ENCODE measurements around the gene FCHO1. TPM values are rescaled to one million over a fixed set of nuclear protein-coding genes. Genes with fewer than 3 reads are reported as not detected.

FCHO1 gene
- total RNA-seq, 1 experiment from 2014 or later: 0.39 TPM

- Mint-ChIP-seq H3K4me3 (ENCODE audit: unreplicated experiment) (no peak overlapping the region), H3K27ac (ENCODE audit: unreplicated experiment) (no peak overlapping the region), H3K27me3 (ENCODE audit: insufficient read depth, unreplicated experiment) (no peaks in the 10 kb centered on the region), H3K36me3 (ENCODE audit: insufficient read depth, unreplicated experiment) (no peaks in the 10 kb centered on the region), H3K4me1 (ENCODE audit: low read depth, unreplicated experiment) (no peaks in the 10 kb centered on the region), H3K9me3 (ENCODE audit: unreplicated experiment) (no peaks in the 10 kb centered on the region)
- no peaks in the 10 kb centered on the region for H3K27me3 ChIP-seq (replicated peaks; ENCODE audit: control insufficient read depth, insufficient read depth, low read length)
- no TSS peak for BruUV-seq (replicated peaks)
- CTCF ChIA-PET: no interaction called here
- no peaks in the 10 kb centered on the region for H3K4me1 ChIP-seq
- no peaks in the 10 kb centered on the region for H3K9me3 ChIP-seq
- no peak overlapping the region for H3K4me3 ChIP-seq (ENCODE audit: low read depth, low read length)
- POLR2A ChIA-PET: no interaction called here
- H3K36me3 ChIP-seq (ENCODE audit: control insufficient read depth, insufficient read depth, low read length): no peaks in the 10 kb centered on the region
- intact Hi-C loops (cut with micrococcal nuclease; ENCODE audit: unreplicated experiment): no loop called here
- TF ChIP-seq, protein P1, sequence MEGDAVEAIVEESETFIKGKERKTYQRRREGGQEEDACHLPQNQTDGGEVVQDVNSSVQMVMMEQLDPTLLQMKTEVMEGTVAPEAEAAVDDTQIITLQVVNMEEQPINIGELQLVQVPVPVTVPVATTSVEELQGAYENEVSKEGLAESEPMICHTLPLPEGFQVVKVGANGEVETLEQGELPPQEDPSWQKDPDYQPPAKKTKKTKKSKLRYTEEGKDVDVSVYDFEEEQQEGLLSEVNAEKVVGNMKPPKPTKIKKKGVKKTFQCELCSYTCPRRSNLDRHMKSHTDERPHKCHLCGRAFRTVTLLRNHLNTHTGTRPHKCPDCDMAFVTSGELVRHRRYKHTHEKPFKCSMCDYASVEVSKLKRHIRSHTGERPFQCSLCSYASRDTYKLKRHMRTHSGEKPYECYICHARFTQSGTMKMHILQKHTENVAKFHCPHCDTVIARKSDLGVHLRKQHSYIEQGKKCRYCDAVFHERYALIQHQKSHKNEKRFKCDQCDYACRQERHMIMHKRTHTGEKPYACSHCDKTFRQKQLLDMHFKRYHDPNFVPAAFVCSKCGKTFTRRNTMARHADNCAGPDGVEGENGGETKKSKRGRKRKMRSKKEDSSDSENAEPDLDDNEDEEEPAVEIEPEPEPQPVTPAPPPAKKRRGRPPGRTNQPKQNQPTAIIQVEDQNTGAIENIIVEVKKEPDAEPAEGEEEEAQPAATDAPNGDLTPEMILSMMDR (IDR thresholded peaks at IDR 0.05; ENCODE audit: insufficient read depth in 1 of 2, low read depth in 1 of 2, low read length in 1 of 2, severe bottlenecking in 1 of 2, unreplicated experiment in 1 of 2): no peak
- peak in 1 of 2 experiments; percentile 18 for DNase-seq
Observed at GRCh38 chr19:17711851-17712250, 39.4 kb upstream of the FCHO1 start.

- ChIA-PET POLR2A (no interaction called here), CTCF (interaction anchor here (0.6 kb wide), 1 partner anchor 41 kb away, joined by 5 read pairs; no protein-coding TSS in a partner anchor)
- no peaks in the 10 kb centered on the region for H3K36me3 ChIP-seq (ENCODE audit: control insufficient read depth, insufficient read depth, low read length)
- H3K4me1 ChIP-seq: peaks cover 11% of the 10 kb centered on the region
- intact Hi-C loops (cut with micrococcal nuclease; ENCODE audit: unreplicated experiment): no loop called here
- H3K4me3 Mint-ChIP-seq (ENCODE audit: unreplicated experiment): no peak overlapping the region
- H3K9me3 Mint-ChIP-seq (ENCODE audit: unreplicated experiment): no peaks in the 10 kb centered on the region
- peaks cover 4% of the 10 kb centered on the region for H3K36me3 Mint-ChIP-seq (ENCODE audit: insufficient read depth, unreplicated experiment)
- no peaks in the 10 kb centered on the region for H3K9me3 ChIP-seq
- no peaks in the 10 kb centered on the region for H3K27me3 ChIP-seq (replicated peaks; ENCODE audit: control insufficient read depth, insufficient read depth, low read length)
- TF ChIP-seq, protein P1 (IDR thresholded peaks at IDR 0.05; ENCODE audit: insufficient read depth in 1 of 2, low read depth in 1 of 2, low read length in 1 of 2, severe bottlenecking in 1 of 2, unreplicated experiment in 1 of 2): no peak
- H3K27me3 Mint-ChIP-seq (ENCODE audit: insufficient read depth, unreplicated experiment): no peaks in the 10 kb centered on the region
- no TSS peak for BruUV-seq (replicated peaks)
- H3K27ac Mint-ChIP-seq (ENCODE audit: unreplicated experiment): no peak overlapping the region
- H3K4me3 ChIP-seq (ENCODE audit: low read depth, low read length): no peak overlapping the region
- DNase-seq: no peak
- H3K4me1 Mint-ChIP-seq (ENCODE audit: low read depth, unreplicated experiment): peaks cover 12% of the 10 kb centered on the region
Observed at GRCh38 chr19:17716309-17716929, 34.9 kb upstream of the FCHO1 start.

DNA sequence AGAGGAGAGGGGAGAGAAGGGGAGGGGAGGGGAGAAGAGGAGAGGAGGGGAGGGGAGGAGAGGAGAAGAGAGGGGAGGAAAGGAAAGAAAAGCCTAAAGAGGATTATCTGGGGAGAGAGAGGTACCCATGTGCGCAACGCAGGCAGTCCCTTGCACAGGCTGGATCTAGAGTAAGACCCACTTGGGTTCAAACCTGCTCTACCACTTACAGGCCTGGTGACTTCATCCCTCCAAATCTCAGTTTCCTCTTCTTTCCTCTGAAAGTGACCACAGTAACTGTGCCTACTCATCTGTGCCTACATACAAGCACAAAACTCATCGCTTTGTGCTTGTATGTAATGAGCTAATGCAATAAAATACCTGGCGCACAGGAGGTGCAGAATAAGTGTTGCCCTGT lies 32.7 kb upstream of the FCHO1 start:
- H3K4me1 ChIP-seq: peaks cover 11% of the 10 kb centered on the region
- Mint-ChIP-seq H3K4me3 (ENCODE audit: unreplicated experiment) (peak overlapping the region; percentile 84), H3K9me3 (ENCODE audit: unreplicated experiment) (no peaks in the 10 kb centered on the region), H3K4me1 (ENCODE audit: low read depth, unreplicated experiment) (peaks cover 12% of the 10 kb centered on the region), H3K36me3 (ENCODE audit: insufficient read depth, unreplicated experiment) (peaks cover 7% of the 10 kb centered on the region), H3K27me3 (ENCODE audit: insufficient read depth, unreplicated experiment) (no peaks in the 10 kb centered on the region), H3K27ac (ENCODE audit: unreplicated experiment) (peak overlapping the region; percentile 90)
- no TSS peak for BruUV-seq (replicated peaks)
- H3K4me3 ChIP-seq (ENCODE audit: low read depth, low read length): no peak overlapping the region
- H3K36me3 ChIP-seq (ENCODE audit: control insufficient read depth, insufficient read depth, low read length): no peaks in the 10 kb centered on the region
- POLR2A ChIA-PET: no interaction called here
- intact Hi-C loops (cut with micrococcal nuclease; ENCODE audit: unreplicated experiment): no loop called here
- no peaks in the 10 kb centered on the region for H3K9me3 ChIP-seq
- no peaks in the 10 kb centered on the region for H3K27me3 ChIP-seq (replicated peaks; ENCODE audit: control insufficient read depth, insufficient read depth, low read length)
- DNase-seq: no peak
- CTCF ChIA-PET: interaction anchor here (1.3 kb wide), 2 partner anchors 48 to 113 kb away, joined by 3 to 7 read pairs; no protein-coding TSS in a partner anchor
- TF ChIP-seq, protein P1 (IDR thresholded peaks at IDR 0.05; ENCODE audit: insufficient read depth in 1 of 2, low read depth in 1 of 2, low read length in 1 of 2, severe bottlenecking in 1 of 2, unreplicated experiment in 1 of 2): no peak

All from Caco-2 (cell line).